Liver (tissue), 9 donors: ENCODE data around the gene NHERF2. TPM values are rescaled to one million over a fixed set of nuclear protein-coding genes. Genes with fewer than 3 reads are reported as not detected.

Experiments used
- DNase-seq: peaks from one replicate; pipeline ENCODE4 v3.0.0-alpha.2; 2017; ENCODE audit warnings: low spot score
- H3K27ac ChIP-seq, 2 donors: one replicate each; pipeline ENCODE4 v1.7.0; 2013; ENCODE audit warnings: inconsistent platforms in 2 of 2, low read length in 2 of 2, control low read depth in 1 of 2, low read depth in 1 of 2, mild to moderate bottlenecking in 1 of 2
- H3K27me3 ChIP-seq, 4 donors: one replicate each; pipeline versions ENCODE4 v1.6.1 to v1.7.0; 2013; ENCODE audit warnings: low read length in 3 of 4, inconsistent platforms in 1 of 4, mild to moderate bottlenecking in 1 of 4, moderate library complexity in 1 of 4; ENCODE audit not compliant: control insufficient read depth in 4 of 4, insufficient read depth in 4 of 4
- H3K36me3 ChIP-seq, 4 donors: one replicate each; pipeline versions ENCODE4 v1.6.1 to v1.7.0; 2013; ENCODE audit warnings: low read length in 3 of 4, mild to moderate bottlenecking in 3 of 4, low read depth in 1 of 4, moderate library complexity in 1 of 4; ENCODE audit not compliant: control insufficient read depth in 4 of 4, insufficient read depth in 3 of 4
- H3K4me1 ChIP-seq, 4 donors: one replicate each; pipeline versions ENCODE4 v1.6.1 to v1.7.0; 2013; ENCODE audit warnings: low read length in 3 of 4, mild to moderate bottlenecking in 3 of 4, moderate library complexity in 1 of 4; ENCODE audit not compliant: control insufficient read depth in 4 of 4, insufficient read depth in 4 of 4
- H3K4me3 ChIP-seq, 3 donors: one replicate each; pipeline versions ENCODE4 v1.6.1 to v1.7.0; 2013; ENCODE audit warnings: low read length in 3 of 3, control low read depth in 1 of 3, low read depth in 1 of 3, mild to moderate bottlenecking in 1 of 3
- H3K9ac ChIP-seq, 2 donors: one replicate each; pipeline ENCODE4 v1.7.0; 2013; ENCODE audit warnings: low read length in 2 of 2, mild to moderate bottlenecking in 2 of 2, moderate library complexity in 2 of 2, control low read depth in 1 of 2, low read depth in 1 of 2
- H3K9me3 ChIP-seq, 4 donors: one replicate each; pipeline versions ENCODE4 v1.6.1 to v1.7.0; 2013; ENCODE audit warnings: low read length in 3 of 4; ENCODE audit not compliant: control insufficient read depth in 4 of 4
- EGR1 ChIP-seq, 2 donors: IDR thresholded peaks; 2 replicates each; pipeline ENCODE4 v1.6.1; 2016 to 2018; ENCODE audit warnings: antibody characterized with exemption in 2 of 2, low read depth in 2 of 2
- FOXA1 ChIP-seq: IDR thresholded peaks from 2 replicates; pipeline ENCODE4 v1.6.1; 2016; ENCODE audit warnings: antibody characterized with exemption
- HNF4A ChIP-seq, 2 donors: conservative IDR thresholded peaks; 2 replicates each; pipeline ENCODE4 v1.6.1; 2016; ENCODE audit warnings: antibody characterized with exemption in 2 of 2, mild to moderate bottlenecking in 2 of 2
- MAX ChIP-seq: IDR thresholded peaks from 2 replicates; pipeline ENCODE4 v1.6.1; 2016; ENCODE audit warnings: antibody characterized with exemption
- NR2F2 ChIP-seq: IDR thresholded peaks from 2 replicates; pipeline ENCODE4 v1.6.1; 2016; ENCODE audit warnings: antibody characterized with exemption
- RAD21 ChIP-seq, 2 donors: IDR thresholded peaks; 2 replicates each; pipeline ENCODE4 v1.6.1; 2016; ENCODE audit warnings: antibody characterized with exemption in 2 of 2, mild to moderate bottlenecking in 2 of 2
- REST ChIP-seq: IDR thresholded peaks from 2 replicates; pipeline ENCODE4 v1.6.1; 2016; ENCODE audit warnings: antibody characterized with exemption, mild to moderate bottlenecking
- RXRA ChIP-seq, 2 donors: IDR thresholded peaks; 2 replicates each; pipeline ENCODE4 v1.6.1; 2017 to 2018; ENCODE audit warnings: antibody characterized with exemption in 2 of 2, mild to moderate bottlenecking in 1 of 2
- SP1 ChIP-seq: IDR thresholded peaks from 2 replicates; pipeline ENCODE4 v1.6.1; 2018; ENCODE audit warnings: antibody characterized with exemption, mild to moderate bottlenecking
- TAF1 ChIP-seq: conservative IDR thresholded peaks from 2 replicates; pipeline ENCODE4 v1.6.1; 2016; ENCODE audit warnings: antibody characterized with exemption, mild to moderate bottlenecking
- WGBS: extraction: QIAGEN DNeasy Blood & Tissue Kit; methylation state at CpG from one replicate; pipeline ENCODE4 v1.1.7; 2013; 5-methylcytosine and 5-hydroxymethylcytosine counted together
- polyA plus RNA-seq, 2 donors: library from polyadenylated mRNA; stranded (reverse) in 1 of 2; unstranded in 1 of 2; fragments of 200-250 nt in 1 of 2; fragments of >200 nt in 1 of 2; fragmentation: Nextera tagmentation in 1 of 2; extraction: Ambion mirVana in 1 of 2; gene quantifications; one replicate each; pipeline versions ENCODE4 v1.2.1 to v1.2.3, GENCODE V29; 2013 to 2015
- total RNA-seq, 2 donors: library from RNA; depleted of rRNA; stranded (reverse); fragments of >200 nt; gene quantifications; one replicate each; pipeline ENCODE4 v1.2.3, GENCODE V29; 2014
- TF ChIP-seq, protein P1 (sequence below): IDR thresholded peaks from 2 replicates; pipeline ENCODE4 v1.6.1; 2016; ENCODE audit warnings: antibody characterized with exemption
- donor health status: healthy.
- donor health status: healthy.
- donor health status: healthy.
- donor health status: healthy.
- donor health status: healthy.

Gene NHERF2
- total and polyA plus RNA-seq, 4 donors: 36.6 to 205 (median 74.1) TPM

DNA sequence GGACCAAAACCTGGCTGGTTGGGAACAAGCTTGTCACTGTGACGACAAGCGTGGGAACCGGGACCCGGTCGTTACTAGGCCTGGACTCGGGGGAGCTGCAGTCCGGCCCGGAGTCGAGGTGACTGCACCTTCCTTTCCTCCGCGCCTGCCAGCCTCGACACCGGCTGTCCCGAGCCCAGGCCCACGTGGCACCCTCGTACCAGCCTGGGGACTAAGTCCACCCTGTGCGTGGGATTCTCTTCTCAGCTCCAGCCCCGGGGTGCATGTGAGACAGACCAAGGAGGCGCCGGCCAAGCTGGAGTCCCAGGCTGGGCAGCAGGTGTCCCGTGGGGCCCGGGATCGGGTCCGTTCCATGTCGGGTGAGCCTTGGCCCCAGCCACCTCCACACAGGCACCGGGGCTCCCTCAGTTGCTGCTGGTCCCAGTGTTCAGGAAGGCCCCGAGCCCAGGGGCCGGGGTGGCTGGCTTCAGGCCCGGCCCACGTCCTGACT is 52.7 kb downstream of the NHERF2 start (continued):
- no peak for TF ChIP-seq REST
- TF ChIP-seq MAX: no peak
- no peak for TF ChIP-seq RXRA (IDR thresholded peaks at IDR 0.05)
- TF ChIP-seq EGR1 (IDR thresholded peaks at IDR 0.05; ENCODE audit: low read depth in 2 of 2): no peak

- no peak for DNase-seq
- 94% methylated on average over 16 of the region's 16 CpGs for WGBS
- TF ChIP-seq, protein P1, sequence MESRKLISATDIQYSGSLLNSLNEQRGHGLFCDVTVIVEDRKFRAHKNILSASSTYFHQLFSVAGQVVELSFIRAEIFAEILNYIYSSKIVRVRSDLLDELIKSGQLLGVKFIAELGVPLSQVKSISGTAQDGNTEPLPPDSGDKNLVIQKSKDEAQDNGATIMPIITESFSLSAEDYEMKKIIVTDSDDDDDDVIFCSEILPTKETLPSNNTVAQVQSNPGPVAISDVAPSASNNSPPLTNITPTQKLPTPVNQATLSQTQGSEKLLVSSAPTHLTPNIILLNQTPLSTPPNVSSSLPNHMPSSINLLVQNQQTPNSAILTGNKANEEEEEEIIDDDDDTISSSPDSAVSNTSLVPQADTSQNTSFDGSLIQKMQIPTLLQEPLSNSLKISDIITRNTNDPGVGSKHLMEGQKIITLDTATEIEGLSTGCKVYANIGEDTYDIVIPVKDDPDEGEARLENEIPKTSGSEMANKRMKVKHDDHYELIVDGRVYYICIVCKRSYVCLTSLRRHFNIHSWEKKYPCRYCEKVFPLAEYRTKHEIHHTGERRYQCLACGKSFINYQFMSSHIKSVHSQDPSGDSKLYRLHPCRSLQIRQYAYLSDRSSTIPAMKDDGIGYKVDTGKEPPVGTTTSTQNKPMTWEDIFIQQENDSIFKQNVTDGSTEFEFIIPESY: no peak
- TF ChIP-seq SP1 (no peak), HNF4A (conservative IDR thresholded peaks at IDR 0.05) (no peak), TAF1 (no peak), RAD21 (IDR thresholded peaks at IDR 0.05) (no peak), FOXA1 (no peak)
- peaks cover 2 to 21% (median 7%) of the 10 kb centered on the region in 4 donors for H3K4me1 ChIP-seq
- peaks cover 2 to 46% (median 11%) of the 10 kb centered on the region in 4 donors for H3K36me3 ChIP-seq
- no peaks in the 10 kb centered on the region for H3K27me3 ChIP-seq
- H3K9ac ChIP-seq: no peak overlapping the region
- no peak overlapping the region for H3K27ac ChIP-seq
- no peaks in the 10 kb centered on the region for H3K9me3 ChIP-seq
- H3K4me3 ChIP-seq: no peak overlapping the region
Measured at GRCh38 chr16:2079991-2080390, 53.3 kb downstream of the NHERF2 start.

GRCh38 chr16:2081201-2082084 is 54.7 kb downstream of the NHERF2 start:
- Histone ChIP-seq H3K9ac (no peak overlapping the region), H3K4me1 (peaks cover 2 to 26% (median 12%) of the 10 kb centered on the region in 4 donors), H3K36me3 (peaks cover 2 to 43% (median 9%) of the 10 kb centered on the region in 4 donors), H3K4me3 (no peak overlapping the region), H3K9me3 (no peaks in the 10 kb centered on the region), H3K27me3 (no peaks in the 10 kb centered on the region), H3K27ac (peak overlapping the region; percentile 33 to 48)
- WGBS: 88% methylated on average over 35 of the region's 35 CpGs
- TF ChIP-seq EGR1 (IDR thresholded peaks at IDR 0.05; ENCODE audit: low read depth in 2 of 2): no peak
- no peak for TF ChIP-seq NR2F2
- no peak for TF ChIP-seq MAX
- no peak for DNase-seq
